Stimulated activated naive CD4-positive, alpha-beta T cell treated with Interleukin-2 at 50 U/mL for 16 hours (primary cell): Measurements from ENCODE around the gene CCHCR1.

Source experiments
- DNase-seq: peaks from one replicate; lab custom pipeline; 2025; lab: John Stamatoyannopoulos, UW

Gene CCHCR1

GRCh38 chr6:31162463-31163165 lies 5.0 kb upstream of the CCHCR1 start:
- DNase-seq = no peak

- no peak for DNase-seq
Observed at GRCh38 chr6:31161216-31162126, 3.9 kb upstream of the CCHCR1 start.

GRCh38 chr6:31158863-31159855 lies 1.6 kb upstream of the CCHCR1 start:
- peak; percentile 15 for DNase-seq

GRCh38 chr6:31158140-31158862 lies 699 bp upstream of the CCHCR1 start, which contains the start of gene TCF19:
TCF19 (plus strand) TSS chr6:31158589; CDS start chr6:31159470, 881 bp downstream.
- peak; percentile 99 for DNase-seq

- no peak for DNase-seq
Observed at GRCh38 chr6:31156641-31157040, 961 bp downstream of the CCHCR1 start.

GRCh38 chr6:31154436-31154835 lies 3.2 kb downstream of the CCHCR1 start:
- no peak for DNase-seq

GRCh38 chr6:31152781-31153180 lies 4.8 kb downstream of the CCHCR1 start:
- no peak for DNase-seq

- no peak for DNase-seq
Observed at GRCh38 chr6:31149827-31150447, 7.7 kb downstream of the CCHCR1 start.

GRCh38 chr6:31145386-31145785 lies 12.2 kb downstream of the CCHCR1 start:
- no peak for DNase-seq

- DNase-seq = no peak
Observed at GRCh38 chr6:31144970-31145340, 12.6 kb downstream of the CCHCR1 start.

GRCh38 chr6:31144296-31144969 lies 13.2 kb downstream of the CCHCR1 start:
- DNase-seq = no peak

GRCh38 chr6:31143148-31143547 lies 14.5 kb downstream of the CCHCR1 start:
- DNase-seq = no peak

GRCh38 chr6:31142361-31142761 lies 15.2 kb downstream of the CCHCR1 start:
- DNase-seq = no peak

GRCh38 chr6:31140643-31141042 lies 17.0 kb downstream of the CCHCR1 start:
- DNase-seq = no peak

GRCh38 chr6:31139599-31139998 lies 18.0 kb downstream of the CCHCR1 start:
- no peak for DNase-seq

GRCh38 chr6:31138982-31139381 lies 18.6 kb downstream of the CCHCR1 start, which contains the start of gene PSORS1C2:
PSORS1C2 (minus strand) TSS chr6:31139066; CDS start chr6:31139026, 40 bp downstream.
- no peak for DNase-seq

GRCh38 chr6:31135710-31136109 lies 21.9 kb downstream of the CCHCR1 start:
- DNase-seq = no peak

GRCh38 chr6:31132806-31133205 lies 24.8 kb downstream of the CCHCR1 start:
- no peak for DNase-seq

GRCh38 chr6:31131595-31131994 lies 26.0 kb downstream of the CCHCR1 start:
- DNase-seq = no peak

GRCh38 chr6:31130751-31131150 lies 26.9 kb downstream of the CCHCR1 start:
- no peak for DNase-seq
